OCI-LY1 (cell line): Measurements from ENCODE around the gene CD8A.

Experiments used
- CTCF ChIP-seq: fragments of 200-600 bp; sonication (generic), shearing (Covaris generic); IDR thresholded peaks from 2 replicates; pipeline ENCODE4 v1.5.1; 2017; ENCODE audit warnings: mild to moderate bottlenecking, antibody characterized with exemption, low read length, moderate library complexity, mixed read lengths
- EZH2 ChIP-seq: fragments of 200-600 bp; sonication (generic), shearing (Covaris generic); IDR thresholded peaks from 2 replicates; pipeline ENCODE4 v1.8.0; 2017; ENCODE audit warnings: borderline replicate concordance, mixed run types, mild to moderate bottlenecking, antibody characterized with exemption, low read length, moderate library complexity, mixed read lengths

- TF ChIP-seq CTCF: no peak
- TF ChIP-seq EZH2: no peak
These were observed 42.6 kb upstream of the CD8A start for GRCh38 chr2:86833315-86833714.
